Thyroid gland (tissue), 4 donors: ENCODE measurements around the gene ZNF26.

Source experiments
- CTCF ChIP-seq, 6 experiments: fragments of 200-600 bp in 3 of 6; fragments of 450-650 bp in 3 of 6; sonication (generic) in 3 of 6; IDR thresholded peaks; one replicate each; pipeline ENCODE4 v1.5.1; 2016 to 2019; ENCODE audit warnings: antibody characterized with exemption in 6 of 6, mild to moderate bottlenecking in 2 of 6, inconsistent platforms in 1 of 6, moderate library complexity in 1 of 6
- POLR2A ChIP-seq, 2 donors: fragments of 450-650 bp; IDR thresholded peaks; one replicate each; pipeline ENCODE4 v1.6.1; 2017; ENCODE audit warnings: antibody characterized with exemption in 2 of 2, mild to moderate bottlenecking in 2 of 2, moderate library complexity in 1 of 2

- TF ChIP-seq CTCF (IDR thresholded peaks at IDR 0.05) (no peak), POLR2A (IDR thresholded peaks at IDR 0.05) (no peak)
Measured at GRCh38 chr12:132953163-132953425, 33.1 kb upstream of the ZNF26 start.
